ENCODE results near the gene TWF2. TPM values are rescaled to one million over a fixed set of nuclear protein-coding genes. Genes with fewer than 3 reads are reported as not detected.
A peak's percentile ranks its signal among the peaks of the same experiment; 100 is the strongest.

Gene TWF2
- total and polyA plus RNA-seq, 2 of the 13 experiments (the other 11 are each of a cell fraction or from before 2014, with no cell fraction given) = 45.5 to 108 TPM

DNA sequence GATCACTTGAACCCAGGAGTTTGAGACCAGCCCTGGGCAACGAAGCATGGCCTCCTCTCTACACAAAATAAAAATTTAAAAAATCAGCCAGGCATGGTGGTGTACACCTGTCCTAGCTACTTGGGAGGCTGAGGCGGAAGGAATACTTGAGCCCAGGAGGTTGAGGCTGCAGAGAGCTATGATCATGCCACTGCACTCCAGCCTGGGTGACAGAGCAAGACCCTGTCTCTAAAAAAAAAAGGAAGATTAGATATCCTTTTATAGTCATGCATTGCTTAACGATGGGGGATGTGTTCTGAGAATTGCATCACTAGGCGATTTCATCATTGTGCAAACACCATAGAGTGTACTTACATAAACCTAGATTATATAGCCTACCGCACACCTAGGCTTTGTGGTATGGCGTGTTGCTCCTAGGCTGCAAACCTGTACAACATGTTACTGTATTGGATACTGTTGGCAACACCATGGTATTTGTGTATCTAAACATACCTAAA is 28.4 kb downstream of the TWF2 start (continued):
- TF ChIP-seq FOXJ3 (CRISPR knock-in tag; IDR thresholded peaks at IDR 0.05; ENCODE audit: borderline replicate concordance) (peak; percentile 94), ATF3 (CRISPR knock-in tag; IDR thresholded peaks at IDR 0.05) (peak; percentile 100), MED13 (CRISPR knock-in tag; IDR thresholded peaks at IDR 0.05) (peak; percentile 78; the same call in 1 of the 2 replicates), CREB1 (IDR thresholded peaks at IDR 0.05) (peak; percentile 62), CREB1 (CRISPR knock-in tag; IDR thresholded peaks at IDR 0.05) (peak; percentile 79), GZF1 (CRISPR knock-in tag; IDR thresholded peaks at IDR 0.05) (no peak), MTERF4 (CRISPR knock-in tag; IDR thresholded peaks at IDR 0.05) (no peak), E2F5 (CRISPR knock-in tag; conservative IDR thresholded peaks at IDR 0.05) (no peak), JDP2 (CRISPR knock-in tag; IDR thresholded peaks at IDR 0.05; ENCODE audit: borderline replicate concordance) (no peak), NR0B2 (CRISPR knock-in tag; IDR thresholded peaks at IDR 0.05) (no peak), ZNF335 (CRISPR knock-in tag; IDR thresholded peaks at IDR 0.05) (0 out of 2 replicates have a peak, but pooled peaks have one; percentile 57), ZUFSP (CRISPR knock-in tag; IDR thresholded peaks at IDR 0.05; ENCODE audit: borderline replicate concordance) (no peak), ZNF790 (CRISPR knock-in tag; IDR thresholded peaks at IDR 0.05; ENCODE audit: borderline replicate concordance) (no peak), ONECUT2 (CRISPR knock-in tag; IDR thresholded peaks at IDR 0.05) (no peak), SATB2 (CRISPR knock-in tag; IDR thresholded peaks at IDR 0.05) (no peak), RNF2 (conservative IDR thresholded peaks at IDR 0.05; ENCODE audit: low read depth) (no peak), KLF9 (CRISPR knock-in tag; IDR thresholded peaks at IDR 0.05; ENCODE audit: low read depth) (no peak)
- TF ChIP-seq, protein P1, sequence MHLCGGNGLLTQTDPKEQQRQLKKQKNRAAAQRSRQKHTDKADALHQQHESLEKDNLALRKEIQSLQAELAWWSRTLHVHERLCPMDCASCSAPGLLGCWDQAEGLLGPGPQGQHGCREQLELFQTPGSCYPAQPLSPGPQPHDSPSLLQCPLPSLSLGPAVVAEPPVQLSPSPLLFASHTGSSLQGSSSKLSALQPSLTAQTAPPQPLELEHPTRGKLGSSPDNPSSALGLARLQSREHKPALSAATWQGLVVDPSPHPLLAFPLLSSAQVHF (CRISPR knock-in tag; IDR thresholded peaks at IDR 0.05) = no peak
- TF ChIP-seq, protein P2, sequence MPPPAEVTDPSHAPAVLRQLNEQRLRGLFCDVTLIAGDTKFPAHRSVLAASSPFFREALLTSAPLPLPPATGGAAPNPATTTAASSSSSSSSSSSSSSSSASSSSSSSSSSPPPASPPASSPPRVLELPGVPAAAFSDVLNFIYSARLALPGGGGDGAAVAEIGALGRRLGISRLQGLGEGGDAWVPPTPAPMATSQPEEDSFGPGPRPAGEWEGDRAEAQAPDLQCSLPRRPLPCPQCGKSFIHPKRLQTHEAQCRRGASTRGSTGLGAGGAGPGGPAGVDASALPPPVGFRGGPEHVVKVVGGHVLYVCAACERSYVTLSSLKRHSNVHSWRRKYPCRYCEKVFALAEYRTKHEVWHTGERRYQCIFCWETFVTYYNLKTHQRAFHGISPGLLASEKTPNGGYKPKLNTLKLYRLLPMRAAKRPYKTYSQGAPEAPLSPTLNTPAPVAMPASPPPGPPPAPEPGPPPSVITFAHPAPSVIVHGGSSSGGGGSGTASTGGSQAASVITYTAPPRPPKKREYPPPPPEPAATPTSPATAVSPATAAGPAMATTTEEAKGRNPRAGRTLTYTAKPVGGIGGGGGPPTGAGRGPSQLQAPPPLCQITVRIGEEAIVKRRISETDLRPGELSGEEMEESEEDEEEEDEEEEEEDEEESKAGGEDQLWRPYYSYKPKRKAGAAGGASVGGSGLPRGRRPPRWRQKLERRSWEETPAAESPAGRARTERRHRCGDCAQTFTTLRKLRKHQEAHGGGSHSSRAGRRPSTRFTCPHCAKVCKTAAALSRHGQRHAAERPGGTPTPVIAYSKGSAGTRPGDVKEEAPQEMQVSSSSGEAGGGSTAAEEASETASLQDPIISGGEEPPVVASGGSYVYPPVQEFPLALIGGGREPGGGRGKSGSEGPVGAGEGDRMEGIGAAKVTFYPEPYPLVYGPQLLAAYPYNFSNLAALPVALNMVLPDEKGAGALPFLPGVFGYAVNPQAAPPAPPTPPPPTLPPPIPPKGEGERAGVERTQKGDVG (CRISPR knock-in tag; IDR thresholded peaks at IDR 0.05; ENCODE audit: borderline replicate concordance) = no peak
- TF ChIP-seq, protein P3, sequence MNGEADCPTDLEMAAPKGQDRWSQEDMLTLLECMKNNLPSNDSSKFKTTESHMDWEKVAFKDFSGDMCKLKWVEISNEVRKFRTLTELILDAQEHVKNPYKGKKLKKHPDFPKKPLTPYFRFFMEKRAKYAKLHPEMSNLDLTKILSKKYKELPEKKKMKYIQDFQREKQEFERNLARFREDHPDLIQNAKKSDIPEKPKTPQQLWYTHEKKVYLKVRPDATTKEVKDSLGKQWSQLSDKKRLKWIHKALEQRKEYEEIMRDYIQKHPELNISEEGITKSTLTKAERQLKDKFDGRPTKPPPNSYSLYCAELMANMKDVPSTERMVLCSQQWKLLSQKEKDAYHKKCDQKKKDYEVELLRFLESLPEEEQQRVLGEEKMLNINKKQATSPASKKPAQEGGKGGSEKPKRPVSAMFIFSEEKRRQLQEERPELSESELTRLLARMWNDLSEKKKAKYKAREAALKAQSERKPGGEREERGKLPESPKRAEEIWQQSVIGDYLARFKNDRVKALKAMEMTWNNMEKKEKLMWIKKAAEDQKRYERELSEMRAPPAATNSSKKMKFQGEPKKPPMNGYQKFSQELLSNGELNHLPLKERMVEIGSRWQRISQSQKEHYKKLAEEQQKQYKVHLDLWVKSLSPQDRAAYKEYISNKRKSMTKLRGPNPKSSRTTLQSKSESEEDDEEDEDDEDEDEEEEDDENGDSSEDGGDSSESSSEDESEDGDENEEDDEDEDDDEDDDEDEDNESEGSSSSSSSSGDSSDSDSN (CRISPR knock-in tag; IDR thresholded peaks at IDR 0.05) = peak; percentile 15; the same call in 1 of the 2 replicates
